Prostate gland (tissue), 2 donors: ENCODE measurements around the gene PERCC1.
"Not testable (repeated sequence)": the region's sequence is repeated elsewhere in the genome, so short reads cannot be mapped to it uniquely, and the experiment has no call there.

Source experiments
- CTCF ChIP-seq, 4 experiments: fragments of 200-600 bp in 2 of 4; fragments of 450-650 bp in 2 of 4; sonication (generic) in 2 of 4; IDR thresholded peaks; 1 replicate in 3 of 4; 2 replicates in 1 of 4; pipeline ENCODE4 v1.5.1; 2016 to 2019; ENCODE audit warnings: antibody characterized with exemption in 4 of 4, mild to moderate bottlenecking in 2 of 4, moderate library complexity in 2 of 4
- POLR2A ChIP-seq: fragments of 450-650 bp; IDR thresholded peaks from one replicate; pipeline ENCODE4 v1.6.1; 2016; ENCODE audit warnings: antibody characterized with exemption, mild to moderate bottlenecking
- POLR2AphosphoS5 ChIP-seq: sonication (generic); formaldehyde crosslinking; IDR thresholded peaks from one replicate; pipeline ENCODE4 v1.6.1; 2017; ENCODE audit warnings: antibody characterized with exemption

GRCh38 chr16:1439699-1440074 is 8.8 kb downstream of the PERCC1 start:
- TF ChIP-seq CTCF (IDR thresholded peaks at IDR 0.05); POLR2A; POLR2AphosphoS5: not testable (repeated sequence)
